Epithelial cell of esophagus (primary cell): Measurements from ENCODE around the gene STK24.

Experiments
- DNase-seq: peaks from one replicate; pipeline ENCODE4 v3.0.0; 2010; ENCODE audit warnings: low read depth
- H3K4me3 ChIP-seq: 2 replicates; pipeline ENCODE4 v1.5.1; 2011; ENCODE audit warnings: mild to moderate bottlenecking, low read length, control low read depth
- CTCF ChIP-seq: IDR thresholded peaks from 2 replicates; pipeline ENCODE4 v1.5.1; 2011; ENCODE audit warnings: low read depth, mild to moderate bottlenecking, low read length, control low read depth, inconsistent platforms; ENCODE audit not compliant: insufficient read depth; ENCODE audit errors: missing control alignments

The STK24 gene

GRCh38 chr13:98549006-98549727 lies 27.7 kb downstream of the STK24 start:
- DNase-seq = peak; percentile 86
- H3K4me3 ChIP-seq = no peak overlapping the region
- no peak for TF ChIP-seq CTCF

DNA sequence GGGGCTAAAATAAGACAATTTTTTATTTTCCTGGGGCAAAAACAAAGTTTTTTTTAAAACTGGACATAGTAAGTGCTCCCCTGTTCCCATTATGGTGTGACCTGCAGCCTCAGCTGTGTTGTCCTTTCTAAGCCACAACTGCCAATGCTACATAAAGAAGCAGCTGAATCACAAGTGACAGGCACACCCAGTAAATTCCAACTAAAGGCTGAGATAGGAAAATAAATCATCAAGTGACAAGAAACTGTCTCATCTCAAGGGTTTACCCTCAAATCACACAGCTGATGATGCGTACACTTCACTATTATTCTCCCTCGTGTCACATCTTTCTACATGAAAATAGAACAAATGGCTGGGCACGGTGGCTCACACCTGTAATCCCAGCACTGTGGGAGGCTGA lies 28.7 kb downstream of the STK24 start:
- no peak for TF ChIP-seq CTCF
- no peak overlapping the region for H3K4me3 ChIP-seq
- no peak for DNase-seq

- DNase-seq = no peak
- no peak overlapping the region for H3K4me3 ChIP-seq
- TF ChIP-seq CTCF = no peak
Measured at GRCh38 chr13:98547455-98547854, 29.5 kb downstream of the STK24 start.

- TF ChIP-seq CTCF = no peak
- H3K4me3 ChIP-seq = no peak overlapping the region
- DNase-seq = no peak
Measured at GRCh38 chr13:98546402-98546801, 30.5 kb downstream of the STK24 start.

GRCh38 chr13:98544104-98544710 lies 32.7 kb downstream of the STK24 start:
- no peak for DNase-seq
- TF ChIP-seq CTCF = no peak
- no peak overlapping the region for H3K4me3 ChIP-seq

- no peak for TF ChIP-seq CTCF
- H3K4me3 ChIP-seq = no peak overlapping the region
- DNase-seq = no peak
Measured at GRCh38 chr13:98543378-98544103, 33.4 kb downstream of the STK24 start.
